ENCODE data around the gene PRCC. TPM values are rescaled to one million over a fixed set of nuclear protein-coding genes. Genes with fewer than 3 reads are reported as not detected.

Gene PRCC
- total RNA-seq, 1 donor from 2014 or later, result 75.5 TPM

DNA sequence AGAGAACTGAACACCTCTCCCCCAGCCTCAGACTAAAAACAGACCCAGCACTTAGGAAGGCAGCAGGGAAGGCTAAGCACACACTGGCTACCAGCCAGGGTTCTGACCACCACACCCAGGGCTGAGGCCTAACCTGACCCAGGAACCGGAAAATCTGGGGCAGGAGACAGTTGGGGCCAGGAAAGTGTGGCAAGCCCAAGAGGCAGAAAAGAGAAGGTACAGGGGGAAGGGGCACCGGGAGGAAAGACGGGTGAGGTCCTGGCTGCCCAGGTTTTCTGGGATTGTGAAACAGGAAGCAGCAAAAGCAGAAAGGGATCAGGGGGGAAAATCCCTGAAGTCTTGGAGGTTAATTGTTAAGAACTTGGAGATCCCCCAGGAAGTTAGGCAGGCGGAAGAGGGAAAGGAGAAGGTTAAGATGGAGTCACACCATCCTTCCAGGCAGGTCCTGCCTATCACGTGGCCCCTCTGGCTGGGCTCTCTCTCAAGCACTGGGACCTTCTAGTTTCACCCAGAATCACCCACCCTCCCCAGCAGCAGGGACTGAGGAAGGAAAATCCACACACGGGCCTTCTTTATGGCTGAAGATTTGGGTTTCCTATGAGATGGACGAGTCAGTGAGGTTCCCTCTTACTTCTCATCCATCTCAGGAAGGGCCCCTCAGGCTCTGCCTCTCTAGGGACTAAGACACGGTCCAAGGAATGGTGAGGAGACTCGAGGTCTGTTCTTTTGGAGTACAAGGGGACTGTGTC, 18.5 kb upstream of the PRCC start:
- DNase-seq (ENCODE audit: low read depth), result no peak
- peaks cover 4% of the 10 kb centered on the region for H3K36me3 ChIP-seq (ENCODE audit: insufficient read depth, low read length)
- no peaks in the 10 kb centered on the region for H3K9me3 ChIP-seq (ENCODE audit: insufficient read depth, low read depth, low read length)
- TF ChIP-seq EZH2 (IDR thresholded peaks at IDR 0.05; ENCODE audit: insufficient read depth, low read length) (no peak), CTCF (IDR thresholded peaks at IDR 0.05; ENCODE audit: insufficient read depth, low read depth, low read length) (no peak)
- H3K79me2 ChIP-seq (ENCODE audit: insufficient read depth, low read length), result peaks cover 84% of the 10 kb centered on the region
- peak overlapping the region; percentile 99 for H3K4me2 ChIP-seq (ENCODE audit: low read length)
- H2AFZ ChIP-seq (ENCODE audit: low read depth, low read length), result no peak overlapping the region
- no peaks in the 10 kb centered on the region for H3K27me3 ChIP-seq (ENCODE audit: insufficient read depth, low read length)
- Mint-ChIP-seq H3K36me3 (ENCODE audit: low read depth, unreplicated experiment) (peaks cover 4% of the 10 kb centered on the region), H3K9me3 (ENCODE audit: unreplicated experiment) (no peaks in the 10 kb centered on the region), H3K27me3 (ENCODE audit: low read depth, unreplicated experiment) (no peaks in the 10 kb centered on the region), H3K4me3 (ENCODE audit: unreplicated experiment) (peak overlapping the region; percentile 97), H3K4me1 (ENCODE audit: low read depth, unreplicated experiment) (peaks cover 43% of the 10 kb centered on the region), H3K27ac (ENCODE audit: unreplicated experiment) (peak overlapping the region; percentile 91)
- no peaks in the 10 kb centered on the region for H4K20me1 ChIP-seq (ENCODE audit: insufficient read depth, low read length)
- peak overlapping the region; percentile 86 for H3K4me3 ChIP-seq (ENCODE audit: insufficient read depth, low read depth, low read length)
- peak overlapping the region; percentile 100 for H3K27ac ChIP-seq (ENCODE audit: low read depth, low read length)
- no peak for FAIRE-seq
- peak overlapping the region; percentile 91 for H3K9ac ChIP-seq (ENCODE audit: low read length)
- peaks cover 56% of the 10 kb centered on the region for H3K4me1 ChIP-seq (ENCODE audit: insufficient read depth, low read length)

- Mint-ChIP-seq H3K36me3 (ENCODE audit: low read depth, unreplicated experiment) (peaks cover 3% of the 10 kb centered on the region), H3K27me3 (ENCODE audit: low read depth, unreplicated experiment) (no peaks in the 10 kb centered on the region), H3K4me3 (ENCODE audit: unreplicated experiment) (peak overlapping the region; percentile 97), H3K4me1 (ENCODE audit: low read depth, unreplicated experiment) (peaks cover 43% of the 10 kb centered on the region), H3K27ac (ENCODE audit: unreplicated experiment) (peak overlapping the region; percentile 91), H3K9me3 (ENCODE audit: unreplicated experiment) (no peaks in the 10 kb centered on the region)
- peak overlapping the region; percentile 100 for H3K27ac ChIP-seq (ENCODE audit: low read depth, low read length)
- TF ChIP-seq EZH2 (IDR thresholded peaks at IDR 0.05; ENCODE audit: insufficient read depth, low read length) (no peak), CTCF (IDR thresholded peaks at IDR 0.05; ENCODE audit: insufficient read depth, low read depth, low read length) (no peak)
- H3K4me3 ChIP-seq (ENCODE audit: insufficient read depth, low read depth, low read length), result peak overlapping the region; percentile 86
- no peak for DNase-seq (ENCODE audit: low read depth)
- no peaks in the 10 kb centered on the region for H4K20me1 ChIP-seq (ENCODE audit: insufficient read depth, low read length)
- no peak overlapping the region for H2AFZ ChIP-seq (ENCODE audit: low read depth, low read length)
- no peaks in the 10 kb centered on the region for H3K9me3 ChIP-seq (ENCODE audit: insufficient read depth, low read depth, low read length)
- peaks cover 56% of the 10 kb centered on the region for H3K4me1 ChIP-seq (ENCODE audit: insufficient read depth, low read length)
- FAIRE-seq, result no peak
- peaks cover 4% of the 10 kb centered on the region for H3K36me3 ChIP-seq (ENCODE audit: insufficient read depth, low read length)
- H3K4me2 ChIP-seq (ENCODE audit: low read length), result peak overlapping the region; percentile 99
- peak overlapping the region; percentile 91 for H3K9ac ChIP-seq (ENCODE audit: low read length)
- peaks cover 78% of the 10 kb centered on the region for H3K79me2 ChIP-seq (ENCODE audit: insufficient read depth, low read length)
- no peaks in the 10 kb centered on the region for H3K27me3 ChIP-seq (ENCODE audit: insufficient read depth, low read length)
Measured at GRCh38 chr1:156749419-156750118, 17.8 kb upstream of the PRCC start.
